RWPE1 (cell line): ENCODE results near the gene MAEA.

ENCODE experiments used
- CTCF ChIA-PET: fragments of 350-600 bp; sonication (Branson Sonifier 250); formaldehyde crosslinking; extraction: SDS; loops from one replicate; lab custom pipeline; 2021; lab: Yijun Ruan, JAX
- POLR2A ChIA-PET: fragments of 400-600 bp; formaldehyde crosslinking; extraction: SDS; loops from one replicate; lab custom pipeline; 2020; ENCODE audit warnings: antibody characterized with exemption; ENCODE audit not compliant: low non-redundant PET; lab: Yijun Ruan, JAX
- DNase-seq: peaks from one replicate; pipeline ENCODE4 v3.0.0; 2012; ENCODE audit warnings: low spot score
- H3K27ac ChIP-seq: fragments of 450-650 bp; 2 replicates; pipeline ENCODE4 v1.5.1; 2017
- CTCF ChIP-seq: fragments of 450-650 bp; conservative IDR thresholded peaks from 2 replicates; pipeline ENCODE4 v1.5.1; 2017; ENCODE audit warnings: low read depth, mild to moderate bottlenecking

The MAEA gene

GRCh38 chr4:1246111-1246881, 43.4 kb upstream of the MAEA start:
- no peak for DNase-seq
- H3K27ac ChIP-seq: peak overlapping the region; percentile 97
- POLR2A ChIA-PET: no interaction called here
- TF ChIP-seq CTCF: no peak
- CTCF ChIA-PET: no interaction called here

GRCh38 chr4:1246901-1247863, 42.5 kb upstream of the MAEA start:
- peak overlapping the region; percentile 97 for H3K27ac ChIP-seq
- TF ChIP-seq CTCF: no peak
- ChIA-PET CTCF (no interaction called here), POLR2A (no interaction called here)
- DNase-seq: no peak

GRCh38 chr4:1247864-1248244, 41.8 kb upstream of the MAEA start:
- CTCF ChIA-PET: no interaction called here

GRCh38 chr4:1248245-1249147, 41.2 kb upstream of the MAEA start, which contains the start of gene CTBP1:
Gene CTBP1 (minus strand): TSS chr4:1249130. CDS start chr4:1241331, 7,799 bp downstream.
- DNase-seq: peak; percentile 92
- no peak for TF ChIP-seq CTCF
- H3K27ac ChIP-seq: peak within 1 kb of the TSS; percentile 97
- ChIA-PET CTCF (no interaction called here), POLR2A (interaction anchor here (0.6 to 1.8 kb wide), 2 partner anchors 57 to 98 kb away, joined by 3 to 7 read pairs; partner anchors contain the start of gene UVSSA)

More at GRCh38 chr4:1247864-1248244, 41.8 kb upstream of the MAEA start:
- POLR2A ChIA-PET: interaction anchor here (1.8 kb wide), 1 partner anchor 98 kb away, joined by 7 read pairs; the partner anchor contains the start of gene UVSSA
- TF ChIP-seq CTCF: no peak
- no peak for DNase-seq
- peak overlapping the region; percentile 97 for H3K27ac ChIP-seq

- no peak for TF ChIP-seq CTCF
- CTCF ChIA-PET: no interaction called here
- peak; percentile 75 for DNase-seq
- POLR2A ChIA-PET: interaction anchor here (1.8 kb wide), 1 partner anchor 97 kb away, joined by 7 read pairs; the partner anchor contains the start of gene UVSSA
- peak overlapping the region; percentile 97 for H3K27ac ChIP-seq
Measured at GRCh38 chr4:1249148-1249730, 40.5 kb upstream of the MAEA start.
